GM08714 (cell line): ENCODE results near the gene ATRNL1.
A peak's percentile ranks its signal among the peaks of the same experiment; 100 is the strongest.
"Not testable (repeated sequence)": the region's sequence is repeated elsewhere in the genome, so short reads cannot be mapped to it uniquely, and the experiment has no call there.

Experiments
- H3K4me3 ChIP-seq: fragments of 200-500 bp; sonication (Bioruptor generic); 2 replicates; pipeline ENCODE4 v1.5.1; 2014; ENCODE audit warnings: mild to moderate bottlenecking, low read length, inconsistent platforms
- ZNF274 ChIP-seq: IDR thresholded peaks from 2 replicates; pipeline ENCODE4 v1.6.1; 2012; ENCODE audit warnings: mild to moderate bottlenecking, low read depth, low read length

Gene ATRNL1

GRCh38 chr10:115063701-115064658 is 29.2 kb upstream of the ATRNL1 start:
- no peak for TF ChIP-seq ZNF274

GRCh38 chr10:115065801-115066200 is 27.4 kb upstream of the ATRNL1 start:
- TF ChIP-seq ZNF274 = no peak
- no peak overlapping the region for H3K4me3 ChIP-seq

More at GRCh38 chr10:115063701-115064658, 29.2 kb upstream of the ATRNL1 start:
- H3K4me3 ChIP-seq = no peak overlapping the region

GRCh38 chr10:115066528-115066927 is 26.6 kb upstream of the ATRNL1 start:
- TF ChIP-seq ZNF274 = no peak

DNA sequence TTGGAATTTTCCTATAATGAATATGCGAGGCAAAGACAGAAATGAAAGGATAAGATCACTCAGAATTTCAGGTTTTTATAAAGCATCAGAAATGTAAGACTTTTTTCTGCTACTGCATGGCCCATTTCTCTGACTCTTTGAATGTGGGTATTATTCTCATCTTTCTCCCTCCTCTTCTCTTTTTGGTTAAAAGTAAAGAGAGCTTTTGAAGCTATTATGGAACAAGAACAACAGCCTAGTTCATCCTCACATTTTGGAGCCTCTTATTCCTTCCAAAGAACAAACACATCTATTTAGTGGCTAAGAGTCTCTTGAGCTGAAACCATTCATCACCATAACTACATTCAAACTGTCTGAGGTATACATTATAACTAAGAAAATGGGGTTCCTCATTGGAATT is 19.4 kb upstream of the ATRNL1 start:
- TF ChIP-seq ZNF274 = no peak
- H3K4me3 ChIP-seq = no peak overlapping the region

More at GRCh38 chr10:115066528-115066927, 26.6 kb upstream of the ATRNL1 start:
- H3K4me3 ChIP-seq = no peak overlapping the region

DNA sequence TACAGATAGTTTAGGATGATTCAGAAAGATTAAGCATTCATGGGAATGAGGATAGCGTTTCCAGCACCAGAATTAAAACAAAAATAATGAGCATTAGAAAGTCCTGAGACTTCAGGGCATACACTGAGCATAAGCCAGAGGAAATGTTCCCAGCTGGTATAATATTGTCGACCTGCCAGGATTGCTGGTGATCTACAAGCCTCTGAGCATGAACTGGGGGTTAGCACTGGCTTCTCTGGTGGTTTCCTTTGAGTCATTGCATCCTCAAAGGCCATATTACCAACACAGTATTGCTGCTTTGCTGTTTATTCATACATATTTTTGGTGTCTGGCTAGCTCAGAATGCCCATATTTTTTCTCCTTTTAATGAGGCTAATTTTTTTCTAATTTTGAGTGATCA is 10.7 kb upstream of the ATRNL1 start:
- TF ChIP-seq ZNF274 = no peak

DNA sequence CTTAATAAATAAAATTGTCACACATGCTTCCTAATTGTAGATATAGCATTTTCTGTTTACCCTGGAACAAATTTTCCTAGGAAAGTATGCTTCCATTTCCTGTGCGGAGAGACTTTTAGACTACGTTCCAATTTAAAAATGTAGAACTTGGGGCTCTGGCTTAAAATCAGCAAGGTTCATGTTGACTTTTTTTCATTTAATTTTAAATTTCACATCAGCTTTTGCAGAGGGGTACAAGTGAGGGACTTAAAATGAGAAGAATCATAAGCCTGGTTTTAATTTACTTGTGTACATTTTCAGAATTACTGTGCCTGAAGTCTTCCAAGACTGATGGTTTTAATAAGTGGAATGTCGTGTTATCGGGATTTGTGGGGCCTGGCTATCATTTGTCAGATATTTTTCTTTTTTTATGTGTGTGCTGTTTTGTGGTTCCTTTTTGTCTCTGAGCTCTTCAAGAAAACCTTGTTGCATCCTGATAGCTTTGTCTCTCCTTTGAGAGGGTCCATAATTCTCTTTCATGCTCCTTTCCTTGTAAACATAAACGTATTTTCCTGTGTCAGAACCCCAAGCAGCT is 8.8 kb upstream of the ATRNL1 start:
- TF ChIP-seq ZNF274 = no peak
- H3K4me3 ChIP-seq = no peak overlapping the region

More for the DNA sequence above, 10.7 kb upstream of the ATRNL1 start:
- H3K4me3 ChIP-seq = no peak overlapping the region

DNA sequence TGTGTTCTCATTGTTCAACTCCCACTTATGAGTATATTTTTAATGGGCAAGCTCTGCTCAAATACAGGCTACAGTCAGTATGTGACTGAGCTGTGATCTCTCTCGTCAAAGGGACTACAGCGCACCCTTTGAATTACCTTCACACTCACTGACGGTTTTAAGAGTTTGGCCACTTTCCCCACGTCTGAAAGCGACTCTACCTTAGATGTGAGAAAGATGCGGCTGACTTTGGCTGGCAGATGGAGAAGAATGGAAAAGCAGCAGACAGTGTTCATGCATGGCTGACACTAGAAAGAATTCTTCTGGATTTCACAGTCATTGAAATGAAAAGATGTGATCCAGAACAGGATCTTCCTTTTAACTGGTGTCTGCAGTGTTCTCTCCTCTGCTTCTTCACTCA is 2.0 kb upstream of the ATRNL1 start:
- H3K4me3 ChIP-seq = no peak overlapping the region
- no peak for TF ChIP-seq ZNF274

DNA sequence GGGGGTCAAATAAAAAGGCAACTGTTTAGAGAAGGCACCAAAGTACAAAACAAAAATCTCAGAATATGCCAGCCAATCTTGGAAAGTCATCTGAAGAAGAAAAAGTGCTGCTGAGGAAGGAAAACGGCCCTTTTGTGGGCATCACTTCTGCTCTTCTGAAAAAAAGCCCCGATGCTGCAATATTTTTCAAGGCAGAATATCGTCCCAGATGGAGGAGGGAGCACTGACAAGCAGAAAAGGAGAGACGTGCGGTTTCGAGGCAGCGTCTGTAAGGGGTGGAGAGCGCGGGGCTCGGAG is 959 bp upstream of the ATRNL1 start:
- TF ChIP-seq ZNF274 = no peak
- H3K4me3 ChIP-seq = peak overlapping the region; percentile 79; the same call in 1 of the 2 replicates

GRCh38 chr10:115092555-115093285 is 445 bp upstream of the ATRNL1 start:
- peak overlapping the region; percentile 79 for H3K4me3 ChIP-seq
- TF ChIP-seq ZNF274 = no peak

GRCh38 chr10:115093776-115094408 is 727 bp downstream of the ATRNL1 start:
- TF ChIP-seq ZNF274 = no peak
- H3K4me3 ChIP-seq = peak overlapping the region; percentile 79

- no peak for TF ChIP-seq ZNF274
- peak overlapping the region; percentile 79; the same call in 1 of the 2 replicates for H3K4me3 ChIP-seq
These were observed 1.4 kb downstream of the ATRNL1 start for GRCh38 chr10:115094416-115095140.

DNA sequence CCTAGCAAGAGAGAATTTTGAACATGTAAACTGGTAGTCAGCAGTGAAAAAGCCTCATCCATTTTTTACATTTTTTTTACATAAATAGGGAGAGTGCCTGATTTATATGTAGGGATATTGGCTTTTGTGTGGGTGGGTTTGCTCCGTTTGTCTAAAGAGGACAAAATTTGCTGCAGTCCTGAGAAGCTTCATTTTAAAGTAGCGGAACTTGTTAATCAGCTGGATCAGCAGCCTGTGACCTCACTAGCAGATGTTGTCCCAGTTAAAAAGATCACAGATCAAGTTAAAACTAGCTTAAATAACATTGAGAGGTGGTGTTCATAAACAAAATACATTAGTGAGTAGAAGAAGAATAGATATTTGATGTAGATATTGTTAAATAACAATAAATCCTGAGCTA is 2.6 kb downstream of the ATRNL1 start:
- H3K4me3 ChIP-seq = no peak overlapping the region
- no peak for TF ChIP-seq ZNF274

DNA sequence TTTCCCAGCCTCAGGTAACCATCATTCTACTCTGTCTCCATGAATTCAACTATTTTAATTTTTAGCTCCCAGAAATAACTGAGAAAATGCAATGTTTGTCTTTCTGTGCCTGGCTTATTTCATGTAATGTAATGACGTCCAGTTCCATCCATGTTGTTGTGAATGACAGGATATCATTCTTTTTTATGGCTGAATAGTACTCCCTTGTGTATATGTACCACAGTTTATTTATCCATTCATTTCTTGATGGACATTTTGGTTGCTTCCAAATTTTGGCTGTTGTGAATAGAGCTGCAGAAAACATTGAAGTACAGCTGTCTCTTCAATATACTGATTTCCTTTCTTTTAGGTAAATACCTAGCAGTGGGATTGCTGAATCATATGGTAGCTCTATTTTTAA is 10.5 kb downstream of the ATRNL1 start:
- no peak for TF ChIP-seq ZNF274
- no peak overlapping the region for H3K4me3 ChIP-seq

DNA sequence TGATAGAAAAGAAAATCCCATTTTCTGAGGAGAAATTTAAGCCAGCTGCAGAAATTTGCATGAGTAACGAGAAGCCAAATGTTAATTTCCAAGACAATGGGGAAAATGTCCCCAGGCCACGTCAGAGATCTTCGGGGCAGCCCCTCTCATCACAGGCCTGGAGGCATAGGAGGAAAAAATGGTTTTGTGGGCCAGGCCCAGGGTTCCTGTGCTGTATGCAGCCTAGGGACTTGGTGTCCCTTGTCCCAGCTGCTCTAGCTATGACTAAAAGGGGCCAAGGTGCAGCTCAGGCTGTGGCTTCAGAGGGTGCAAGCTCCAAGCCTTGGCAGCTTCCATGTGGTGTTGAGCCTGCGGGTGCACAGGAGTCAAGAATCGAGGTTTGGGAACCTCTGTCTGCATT is 12.2 kb downstream of the ATRNL1 start:
- not testable (repeated sequence) for H3K4me3 ChIP-seq

- TF ChIP-seq ZNF274 = no peak
- no peak overlapping the region for H3K4me3 ChIP-seq
These were observed 14.7 kb downstream of the ATRNL1 start for GRCh38 chr10:115107830-115108229.
